SK-N-SH treated with all-trans-retinoic acid at 6 μM for 48 hours (cell line): ENCODE data around the gene CEMIP.

Experiments
- ATAC-seq: fragments of 200-7000 bp; cut with Tn5 transposase; 3 replicates; pipeline ENCODE4 v1.9.1; 2020; ENCODE audit warnings: mild to moderate bottlenecking, moderate library complexity
- ARNTL ChIP-seq: fragments of 450-650 bp; formaldehyde crosslinking; IDR thresholded peaks from 2 replicates; pipeline ENCODE4 v1.5.0; 2020; ENCODE audit warnings: low read depth, mild to moderate bottlenecking, moderate library complexity, borderline replicate concordance
- BACH2 ChIP-seq: fragments of 250-450 bp; sonication (Bioruptor Pico); IDR thresholded peaks from 2 replicates; pipeline ENCODE4 v1.9.0; 2021; ENCODE audit warnings: mild to moderate bottlenecking, borderline replicate concordance
- CSRNP3 ChIP-seq: fragments of 250-450 bp; sonication (Bioruptor Pico); IDR thresholded peaks from 2 replicates; pipeline ENCODE4 v1.5.1; 2021; ENCODE audit warnings: mild to moderate bottlenecking, moderate library complexity
- GLIS3 ChIP-seq: fragments of 250-450 bp; sonication (Bioruptor Pico); IDR thresholded peaks from 2 replicates; pipeline ENCODE4 v1.5.0; 2020; ENCODE audit warnings: mild to moderate bottlenecking, moderate library complexity
- ISL1 ChIP-seq: fragments of 250-450 bp; sonication (Bioruptor Pico); IDR thresholded peaks from 2 replicates; pipeline ENCODE4 v2.1.2; 2022; ENCODE audit warnings: mild to moderate bottlenecking, moderate library complexity
- OSR1 ChIP-seq: fragments of 250-450 bp; sonication (Bioruptor Pico); IDR thresholded peaks from 2 replicates; pipeline ENCODE4 v1.8.0; 2022; ENCODE audit warnings: moderate library complexity, mild to moderate bottlenecking, inconsistent platforms
- POU6F1 ChIP-seq: fragments of 250-450 bp; sonication (Bioruptor Pico); IDR thresholded peaks from 2 replicates; pipeline ENCODE4 v1.8.0; 2021; ENCODE audit warnings: low read depth, mild to moderate bottlenecking, moderate library complexity, borderline replicate concordance
- PPARA ChIP-seq: fragments of 250-450 bp; sonication (Bioruptor Pico); IDR thresholded peaks from 2 replicates; pipeline ENCODE4 v1.5.0; 2020; ENCODE audit warnings: mild to moderate bottlenecking, borderline replicate concordance
- SNAI2 ChIP-seq: fragments of 250-450 bp; sonication (Bioruptor Pico); IDR thresholded peaks from 2 replicates; pipeline ENCODE4 v1.5.0; 2020; ENCODE audit warnings: mild to moderate bottlenecking, moderate library complexity
- TCF4 ChIP-seq: fragments of 250-450 bp; sonication (Bioruptor Pico); IDR thresholded peaks from 2 replicates; pipeline ENCODE4 v1.8.0; 2021; ENCODE audit warnings: mild to moderate bottlenecking, moderate library complexity, borderline replicate concordance
- ZC3H10 ChIP-seq: fragments of 250-450 bp; sonication (Bioruptor Pico); IDR thresholded peaks from 2 replicates; pipeline ENCODE4 v1.5.1; 2021; ENCODE audit warnings: mild to moderate bottlenecking, moderate library complexity
- ZNF8 ChIP-seq: fragments of 450-650 bp; formaldehyde crosslinking; IDR thresholded peaks from 2 replicates; pipeline ENCODE4 v1.5.0; 2020; ENCODE audit warnings: mild to moderate bottlenecking, moderate library complexity
- TF ChIP-seq, protein P1 (sequence below): fragments of 250-450 bp; sonication (Bioruptor Pico); IDR thresholded peaks from 2 replicates; pipeline ENCODE4 v1.5.1; 2020; ENCODE audit warnings: low read depth, mild to moderate bottlenecking, moderate library complexity
- TF ChIP-seq, protein P2 (sequence below): fragments of 250-450 bp; sonication (Bioruptor Pico); IDR thresholded peaks from 2 replicates; pipeline ENCODE4 v1.5.0; 2020; ENCODE audit warnings: mild to moderate bottlenecking, moderate library complexity

Gene CEMIP

DNA sequence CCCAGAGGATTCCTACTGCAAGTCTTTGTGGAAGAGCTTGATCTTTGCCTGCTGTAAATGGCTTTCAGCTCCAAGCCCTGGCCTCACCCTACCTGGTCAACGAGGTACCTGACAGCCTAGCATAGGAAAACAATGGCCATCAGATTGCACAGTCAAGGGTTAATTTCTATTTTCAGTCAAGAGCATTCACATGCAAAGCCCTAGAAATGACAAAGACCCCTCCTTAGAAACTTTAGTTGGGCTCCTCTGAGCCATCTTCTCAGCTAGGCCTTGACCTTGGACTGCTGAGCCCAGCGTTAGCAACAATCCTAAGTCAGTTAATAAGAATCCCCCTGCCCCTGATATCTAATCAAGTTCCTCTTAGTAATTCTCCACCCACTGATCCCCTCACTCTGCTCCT, 192.0 kb downstream of the CEMIP start:
- no peak for ATAC-seq
- no peak for TF ChIP-seq GLIS3 (CRISPR knock-in tag)

GRCh38 chr15:80972276-80972675, 193.1 kb downstream of the CEMIP start:
- no peak for TF ChIP-seq OSR1 (CRISPR knock-in tag)
- TF ChIP-seq CSRNP3 (CRISPR knock-in tag) = no peak
- no peak for TF ChIP-seq ZC3H10 (CRISPR knock-in tag)
- TF ChIP-seq, protein P1, sequence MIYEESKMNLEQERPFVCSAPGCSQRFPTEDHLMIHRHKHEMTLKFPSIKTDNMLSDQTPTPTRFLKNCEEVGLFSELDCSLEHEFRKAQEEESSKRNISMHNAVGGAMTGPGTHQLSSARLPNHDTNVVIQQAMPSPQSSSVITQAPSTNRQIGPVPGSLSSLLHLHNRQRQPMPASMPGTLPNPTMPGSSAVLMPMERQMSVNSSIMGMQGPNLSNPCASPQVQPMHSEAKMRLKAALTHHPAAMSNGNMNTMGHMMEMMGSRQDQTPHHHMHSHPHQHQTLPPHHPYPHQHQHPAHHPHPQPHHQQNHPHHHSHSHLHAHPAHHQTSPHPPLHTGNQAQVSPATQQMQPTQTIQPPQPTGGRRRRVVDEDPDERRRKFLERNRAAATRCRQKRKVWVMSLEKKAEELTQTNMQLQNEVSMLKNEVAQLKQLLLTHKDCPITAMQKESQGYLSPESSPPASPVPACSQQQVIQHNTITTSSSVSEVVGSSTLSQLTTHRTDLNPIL (CRISPR knock-in tag) = no peak
- no peak for TF ChIP-seq ZNF8
- no peak for TF ChIP-seq PPARA (CRISPR knock-in tag)
- TF ChIP-seq POU6F1 = no peak
- TF ChIP-seq, all 23 proteins: peak for 0
- no peak for ATAC-seq

GRCh38 chr15:80974914-80975313, 195.7 kb downstream of the CEMIP start:
- ATAC-seq = no peak
- no peak for TF ChIP-seq POU6F1

DNA sequence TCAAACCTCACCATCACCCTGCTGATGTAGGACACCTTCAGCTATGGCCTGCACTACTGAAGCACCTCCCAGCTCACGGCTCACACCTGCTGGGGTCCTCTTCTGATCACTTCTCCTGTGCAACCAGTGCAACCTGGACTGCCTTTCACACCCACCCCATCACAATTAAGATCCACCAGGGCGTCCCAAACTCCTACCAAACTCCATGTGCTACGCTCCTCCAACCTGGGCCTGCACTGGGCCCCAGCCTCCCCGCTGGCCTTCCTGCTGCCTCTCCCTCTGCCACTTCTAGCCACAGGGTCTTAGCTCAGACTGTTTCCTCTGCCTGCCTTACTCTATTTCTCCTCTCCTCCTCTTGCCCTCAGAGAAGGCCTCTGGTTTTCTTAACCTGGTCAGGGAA, 197.7 kb downstream of the CEMIP start:
- TF ChIP-seq POU6F1 (no peak), ARNTL (CRISPR knock-in tag) (no peak), BACH2 (CRISPR knock-in tag) (no peak), GLIS3 (CRISPR knock-in tag) (no peak), PPARA (CRISPR knock-in tag) (no peak), CSRNP3 (CRISPR knock-in tag) (no peak), ZC3H10 (CRISPR knock-in tag) (no peak), OSR1 (CRISPR knock-in tag) (no peak)
- TF ChIP-seq, protein P2, sequence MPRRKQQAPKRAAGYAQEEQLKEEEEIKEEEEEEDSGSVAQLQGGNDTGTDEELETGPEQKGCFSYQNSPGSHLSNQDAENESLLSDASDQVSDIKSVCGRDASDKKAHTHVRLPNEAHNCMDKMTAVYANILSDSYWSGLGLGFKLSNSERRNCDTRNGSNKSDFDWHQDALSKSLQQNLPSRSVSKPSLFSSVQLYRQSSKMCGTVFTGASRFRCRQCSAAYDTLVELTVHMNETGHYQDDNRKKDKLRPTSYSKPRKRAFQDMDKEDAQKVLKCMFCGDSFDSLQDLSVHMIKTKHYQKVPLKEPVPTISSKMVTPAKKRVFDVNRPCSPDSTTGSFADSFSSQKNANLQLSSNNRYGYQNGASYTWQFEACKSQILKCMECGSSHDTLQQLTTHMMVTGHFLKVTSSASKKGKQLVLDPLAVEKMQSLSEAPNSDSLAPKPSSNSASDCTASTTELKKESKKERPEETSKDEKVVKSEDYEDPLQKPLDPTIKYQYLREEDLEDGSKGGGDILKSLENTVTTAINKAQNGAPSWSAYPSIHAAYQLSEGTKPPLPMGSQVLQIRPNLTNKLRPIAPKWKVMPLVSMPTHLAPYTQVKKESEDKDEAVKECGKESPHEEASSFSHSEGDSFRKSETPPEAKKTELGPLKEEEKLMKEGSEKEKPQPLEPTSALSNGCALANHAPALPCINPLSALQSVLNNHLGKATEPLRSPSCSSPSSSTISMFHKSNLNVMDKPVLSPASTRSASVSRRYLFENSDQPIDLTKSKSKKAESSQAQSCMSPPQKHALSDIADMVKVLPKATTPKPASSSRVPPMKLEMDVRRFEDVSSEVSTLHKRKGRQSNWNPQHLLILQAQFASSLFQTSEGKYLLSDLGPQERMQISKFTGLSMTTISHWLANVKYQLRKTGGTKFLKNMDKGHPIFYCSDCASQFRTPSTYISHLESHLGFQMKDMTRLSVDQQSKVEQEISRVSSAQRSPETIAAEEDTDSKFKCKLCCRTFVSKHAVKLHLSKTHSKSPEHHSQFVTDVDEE = no peak
- ATAC-seq = no peak

DNA sequence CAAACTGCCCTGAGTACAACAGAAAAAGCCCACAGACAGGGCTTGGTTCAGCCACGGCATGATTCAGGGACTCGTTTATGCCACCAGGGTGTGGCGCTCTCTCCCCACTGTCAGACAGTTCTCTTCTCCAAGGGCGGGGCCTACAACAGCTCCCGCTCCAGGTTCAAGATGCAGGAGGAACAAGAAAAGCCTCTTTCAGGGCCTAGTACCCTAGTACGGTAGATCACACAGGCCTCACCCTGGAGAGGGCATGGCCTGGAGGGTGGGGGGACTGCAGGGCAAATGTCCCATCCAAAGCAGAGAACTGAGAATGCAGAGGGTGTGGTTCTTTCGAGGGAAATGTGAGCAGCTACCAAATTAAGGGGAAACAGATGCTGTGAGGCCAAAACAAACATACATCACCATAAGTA, 198.5 kb downstream of the CEMIP start:
- TF ChIP-seq ISL1 (no peak), TCF4 (no peak), SNAI2 (CRISPR knock-in tag) (no peak), CSRNP3 (CRISPR knock-in tag) (no peak)
- TF ChIP-seq, protein P2 = no peak
- ATAC-seq = peak; percentile 84
